Natural killer cell (primary cell): ENCODE results near the gene MLKL. TPM values are rescaled to one million over a fixed set of nuclear protein-coding genes. Genes with fewer than 3 reads are reported as not detected.
"Not testable (repeated sequence)": the region's sequence is repeated elsewhere in the genome, so short reads cannot be mapped to it uniquely, and the experiment has no call there.

Source experiments
- ATAC-seq, 3 donors: fragments of 150-1000 bp in 2 of 3; fragments of 200-7000 bp in 1 of 3; cut with Tn5 transposase; 1 replicate in 1 of 3; 2 replicates in 2 of 3; pipeline ENCODE4 v1.10.0; 2021; ENCODE audit warnings: mild to moderate bottlenecking in 2 of 3, moderate library complexity in 2 of 3
- DNase-seq, 2 donors: peaks; one replicate each; pipeline versions ENCODE4 v3.0.0 to v3.0.0-alpha.2; 2013 to 2021; ENCODE audit warnings: mixed read lengths in 1 of 2
- H3K27ac ChIP-seq: one replicate; pipeline ENCODE4 v1.5.1; 2013; ENCODE audit warnings: mild to moderate bottlenecking, low read length
- H3K27me3 ChIP-seq: one replicate; pipeline ENCODE4 v1.6.1; 2013; ENCODE audit warnings: low read length; ENCODE audit not compliant: control insufficient read depth, insufficient read depth
- H3K36me3 ChIP-seq: one replicate; pipeline ENCODE4 v1.6.1; 2013; ENCODE audit warnings: low read length; ENCODE audit not compliant: control insufficient read depth, insufficient read depth
- H3K4me1 ChIP-seq: one replicate; pipeline ENCODE4 v1.6.1; 2013; ENCODE audit warnings: low read length; ENCODE audit not compliant: control insufficient read depth, insufficient read depth
- H3K4me3 ChIP-seq: one replicate; pipeline ENCODE4 v1.5.1; 2013; ENCODE audit warnings: low read length
- H3K9me3 ChIP-seq: one replicate; pipeline ENCODE4 v1.6.1; 2013; ENCODE audit warnings: low read length; ENCODE audit not compliant: control insufficient read depth, insufficient read depth
- H3K27ac Mint-ChIP-seq, 2 donors: one replicate each; pipeline ENCODE4 v1.8.0; 2022; ENCODE audit warnings: mild to moderate bottlenecking in 2 of 2, mixed read lengths in 2 of 2, moderate library complexity in 1 of 2
- H3K27me3 Mint-ChIP-seq, 2 donors: one replicate each; pipeline ENCODE4 v1.8.0; 2022; ENCODE audit warnings: low read depth in 2 of 2, mixed read lengths in 2 of 2
- H3K36me3 Mint-ChIP-seq: one replicate; pipeline ENCODE4 v1.8.0; 2022; ENCODE audit warnings: mixed read lengths
- H3K4me1 Mint-ChIP-seq, 2 donors: one replicate each; pipeline ENCODE4 v1.8.0; 2022; ENCODE audit warnings: mixed read lengths in 2 of 2
- H3K4me3 Mint-ChIP-seq: one replicate; pipeline ENCODE4 v1.8.0; 2022; ENCODE audit warnings: mild to moderate bottlenecking, moderate library complexity, mixed read lengths
- H3K9me3 Mint-ChIP-seq, 2 donors: one replicate each; pipeline ENCODE4 v1.8.0; 2022; ENCODE audit warnings: mixed read lengths in 2 of 2
- WGBS: methylation state at CpG from one replicate; pipeline ENCODE4 v1.1.7; 2013; ENCODE audit warnings: missing lambda C conversion rate; ENCODE audit not compliant: insufficient coverage; 5-methylcytosine and 5-hydroxymethylcytosine counted together
- intact Hi-C: fragments of 100-400 bp; cut with micrococcal nuclease; formaldehyde crosslinking; loops from one replicate; pipeline ENCODE4 v1.14.2; 2022
- total RNA-seq, 4 donors: library from RNA; stranded (reverse); fragments of 120-200 nt in 1 of 4; gene quantifications; one replicate each; pipeline versions ENCODE4 v1.2.3 to v1.2.4, GENCODE V29; 2013 to 2022
- TF ChIP-seq, protein P1 (sequence below): fragments of 200-600 bp; IDR thresholded peaks from one replicate; pipeline ENCODE4 v1.8.0; 2022; ENCODE audit warnings: antibody characterized with exemption

Gene MLKL
- total RNA-seq, 3 donors from 2014 or later (not counting 1 experiment from before 2014, with no cell fraction given) = 39.8 to 57.5 (median 52.1) TPM

DNA sequence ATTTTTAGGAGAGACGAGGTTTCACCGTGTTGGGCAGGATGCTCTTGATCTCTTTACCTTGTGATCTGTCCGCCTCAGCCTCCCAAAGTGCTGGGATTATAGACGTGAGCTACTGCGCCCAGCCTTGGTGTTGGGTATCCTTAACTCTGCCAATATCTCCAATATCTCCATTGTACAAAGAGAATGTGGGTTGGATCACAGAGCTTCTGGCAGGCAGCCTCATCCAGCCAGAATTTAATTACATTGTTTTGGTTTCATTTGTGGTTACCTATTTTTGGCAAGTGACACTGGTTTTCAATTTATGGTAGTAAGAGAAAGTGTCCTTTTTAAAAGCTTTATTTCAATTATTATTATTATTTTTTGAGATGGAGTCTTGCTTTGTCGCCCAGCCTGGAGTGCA, 20.0 kb downstream of the MLKL start:
- H3K36me3 Mint-ChIP-seq = no peaks in the 10 kb centered on the region
- TF ChIP-seq, protein P1, sequence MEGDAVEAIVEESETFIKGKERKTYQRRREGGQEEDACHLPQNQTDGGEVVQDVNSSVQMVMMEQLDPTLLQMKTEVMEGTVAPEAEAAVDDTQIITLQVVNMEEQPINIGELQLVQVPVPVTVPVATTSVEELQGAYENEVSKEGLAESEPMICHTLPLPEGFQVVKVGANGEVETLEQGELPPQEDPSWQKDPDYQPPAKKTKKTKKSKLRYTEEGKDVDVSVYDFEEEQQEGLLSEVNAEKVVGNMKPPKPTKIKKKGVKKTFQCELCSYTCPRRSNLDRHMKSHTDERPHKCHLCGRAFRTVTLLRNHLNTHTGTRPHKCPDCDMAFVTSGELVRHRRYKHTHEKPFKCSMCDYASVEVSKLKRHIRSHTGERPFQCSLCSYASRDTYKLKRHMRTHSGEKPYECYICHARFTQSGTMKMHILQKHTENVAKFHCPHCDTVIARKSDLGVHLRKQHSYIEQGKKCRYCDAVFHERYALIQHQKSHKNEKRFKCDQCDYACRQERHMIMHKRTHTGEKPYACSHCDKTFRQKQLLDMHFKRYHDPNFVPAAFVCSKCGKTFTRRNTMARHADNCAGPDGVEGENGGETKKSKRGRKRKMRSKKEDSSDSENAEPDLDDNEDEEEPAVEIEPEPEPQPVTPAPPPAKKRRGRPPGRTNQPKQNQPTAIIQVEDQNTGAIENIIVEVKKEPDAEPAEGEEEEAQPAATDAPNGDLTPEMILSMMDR = no peak
- 98% methylated on average over 6 of the region's 6 CpGs for WGBS

DNA sequence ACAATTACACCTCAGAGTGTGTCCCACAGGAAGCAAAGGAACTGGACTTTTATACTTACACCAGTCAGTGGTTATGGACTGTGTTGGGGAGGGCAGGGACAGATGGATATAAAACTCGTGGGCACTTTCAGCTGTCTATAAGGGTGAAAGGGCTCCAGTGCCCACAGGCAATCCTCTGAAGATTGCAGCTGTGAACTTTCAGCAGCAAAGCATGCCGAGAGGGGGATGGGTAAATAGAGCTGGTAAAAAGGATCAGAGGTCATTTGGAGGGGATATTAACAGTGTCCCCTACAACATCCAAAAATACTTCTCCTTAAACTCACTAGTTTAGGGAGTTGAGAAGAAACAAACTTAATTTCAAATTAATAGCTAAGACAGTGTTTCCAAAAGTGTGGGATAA, 20.7 kb downstream of the MLKL start:
- no peaks in the 10 kb centered on the region for H3K36me3 Mint-ChIP-seq
- H3K27ac Mint-ChIP-seq = no peak overlapping the region
- H3K4me1 Mint-ChIP-seq = no peaks in the 10 kb centered on the region
- WGBS = 68% methylated on average over 1 of the region's 2 CpGs
- TF ChIP-seq, protein P1 = no peak
- Histone ChIP-seq H3K36me3 (peaks cover 39% of the 10 kb centered on the region), H3K9me3 (no peaks in the 10 kb centered on the region), H3K4me1 (no peaks in the 10 kb centered on the region), H3K27me3 (no peaks in the 10 kb centered on the region), H3K4me3 (no peak overlapping the region), H3K27ac (no peak overlapping the region)
- H3K4me3 Mint-ChIP-seq = no peak overlapping the region
- ATAC-seq = no peak
- no peak for DNase-seq
- no peaks in the 10 kb centered on the region for H3K9me3 Mint-ChIP-seq
- intact Hi-C loops = no loop called here
- H3K27me3 Mint-ChIP-seq = no peaks in the 10 kb centered on the region

More for the DNA sequence above, 20.0 kb downstream of the MLKL start:
- H3K9me3 ChIP-seq = no peaks in the 10 kb centered on the region
- H3K4me1 Mint-ChIP-seq = no peaks in the 10 kb centered on the region
- H3K4me3 Mint-ChIP-seq = no peak overlapping the region
- no peaks in the 10 kb centered on the region for H3K27me3 Mint-ChIP-seq
- H3K4me1 ChIP-seq = no peaks in the 10 kb centered on the region
- no peaks in the 10 kb centered on the region for H3K9me3 Mint-ChIP-seq
- DNase-seq = no peak
- H3K27me3 ChIP-seq = no peaks in the 10 kb centered on the region
- no peak overlapping the region for H3K27ac Mint-ChIP-seq
- no peak overlapping the region for H3K27ac ChIP-seq
- intact Hi-C loops = no loop called here
- H3K36me3 ChIP-seq = peaks cover 45% of the 10 kb centered on the region
- H3K4me3 ChIP-seq = no peak overlapping the region
- ATAC-seq = no peak

DNA sequence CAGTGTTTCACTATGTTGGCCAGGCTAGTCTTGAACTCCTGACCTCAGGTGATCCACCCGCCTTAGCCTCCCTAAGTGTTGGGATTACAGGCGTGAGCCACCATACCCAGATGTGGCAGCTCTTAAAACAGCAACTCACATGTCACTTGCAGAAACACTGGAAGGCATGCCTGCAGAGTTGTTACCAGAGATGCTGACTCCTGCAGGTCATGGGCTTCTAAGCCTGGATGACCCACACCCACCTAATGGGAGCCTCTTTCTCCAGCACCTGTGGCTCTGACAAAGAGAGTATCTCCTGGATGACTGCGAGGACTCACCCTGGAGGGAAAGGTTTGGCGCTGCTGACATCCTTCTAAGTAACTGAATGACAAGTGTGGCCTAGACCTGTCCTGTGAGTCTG, 22.8 kb downstream of the MLKL start:
- no peak for DNase-seq
- no peaks in the 10 kb centered on the region for H3K9me3 Mint-ChIP-seq
- H3K27me3 ChIP-seq = no peaks in the 10 kb centered on the region
- no peaks in the 10 kb centered on the region for H3K4me1 Mint-ChIP-seq
- TF ChIP-seq, protein P1 = no peak
- H3K27ac ChIP-seq = no peak overlapping the region
- H3K27ac Mint-ChIP-seq = no peak overlapping the region
- no peaks in the 10 kb centered on the region for H3K36me3 Mint-ChIP-seq
- no peaks in the 10 kb centered on the region for H3K4me1 ChIP-seq
- H3K9me3 ChIP-seq = no peaks in the 10 kb centered on the region
- H3K27me3 Mint-ChIP-seq = no peaks in the 10 kb centered on the region
- no peak overlapping the region for H3K4me3 ChIP-seq
- peaks cover 45% of the 10 kb centered on the region for H3K36me3 ChIP-seq
- H3K4me3 Mint-ChIP-seq = no peak overlapping the region
- 100% methylated on average over 4 of the region's 4 CpGs for WGBS
- intact Hi-C loops = no loop called here
- ATAC-seq = no peak

DNA sequence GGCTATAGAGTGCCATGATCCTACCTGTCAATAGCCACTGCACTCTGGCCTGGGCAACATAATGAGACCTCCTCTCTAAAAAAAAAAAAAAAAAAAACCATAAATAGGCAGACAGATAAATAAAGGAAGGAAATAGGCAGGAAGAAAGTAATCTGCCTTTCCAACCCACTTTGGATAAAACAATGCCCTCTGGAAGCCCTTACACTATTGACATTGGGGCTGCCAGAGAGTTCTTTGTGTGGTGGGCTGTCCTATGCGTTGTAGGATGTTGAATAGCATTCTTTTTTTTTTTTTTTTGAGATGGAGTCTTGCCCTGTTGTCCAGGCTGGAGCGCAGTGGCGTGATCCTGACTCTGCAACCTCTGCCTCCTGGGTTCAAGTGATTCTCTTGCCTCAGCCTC, 26.8 kb downstream of the MLKL start:
- 94% methylated on average over 2 of the region's 3 CpGs for WGBS

DNA sequence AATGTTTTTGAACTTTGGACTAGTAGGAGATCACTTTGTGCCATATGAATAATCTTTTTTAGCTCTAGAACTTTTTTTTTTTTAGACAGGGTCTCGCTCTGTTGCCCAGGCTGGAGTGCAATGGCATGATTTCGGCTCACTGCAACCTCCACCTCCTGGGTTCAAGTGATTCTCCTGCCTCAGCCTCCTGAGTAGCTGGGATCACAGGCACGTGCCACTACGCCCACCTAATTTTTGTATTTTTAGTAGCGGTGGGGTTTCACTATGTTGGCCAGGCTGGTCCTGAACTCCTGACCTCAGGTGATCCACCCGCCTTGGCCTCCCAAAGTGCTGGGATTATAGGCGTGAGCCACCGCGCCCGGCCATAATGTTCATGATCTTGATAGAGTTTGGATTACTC, 31.8 kb downstream of the MLKL start:
- Mint-ChIP-seq H3K4me1 (peaks cover 15 to 17% of the 10 kb centered on the region in 2 donors), H3K36me3 (peaks cover 11% of the 10 kb centered on the region), H3K4me3 (peak overlapping the region; percentile 5)
- H3K36me3 ChIP-seq = peaks cover 27% of the 10 kb centered on the region
- H3K9me3 ChIP-seq, DNase-seq, intact Hi-C loops, H3K9me3 Mint-ChIP-seq, H3K4me3 ChIP-seq, H3K27ac Mint-ChIP-seq, H3K27ac ChIP-seq, H3K27me3 ChIP-seq, ATAC-seq, H3K27me3 Mint-ChIP-seq: not testable (repeated sequence)
- peaks cover 19% of the 10 kb centered on the region for H3K4me1 ChIP-seq
- WGBS = 94% methylated on average over 5 of the region's 10 CpGs

More for the DNA sequence above, 26.8 kb downstream of the MLKL start:
- H3K36me3 Mint-ChIP-seq = peaks cover 9% of the 10 kb centered on the region
- Histone ChIP-seq H3K36me3 (peaks cover 32% of the 10 kb centered on the region), H3K4me3 (no peak overlapping the region), H3K27me3 (no peaks in the 10 kb centered on the region), H3K9me3 (no peaks in the 10 kb centered on the region), H3K4me1 (no peaks in the 10 kb centered on the region), H3K27ac (no peak overlapping the region)
- H3K9me3 Mint-ChIP-seq = no peaks in the 10 kb centered on the region
- no peak overlapping the region for H3K27ac Mint-ChIP-seq
- ATAC-seq = no peak
- no peaks in the 10 kb centered on the region for H3K4me1 Mint-ChIP-seq
- H3K27me3 Mint-ChIP-seq = no peaks in the 10 kb centered on the region
- DNase-seq = no peak
- TF ChIP-seq, protein P1 = no peak
- intact Hi-C loops = no loop called here
- no peak overlapping the region for H3K4me3 Mint-ChIP-seq
